GM19452 (cell line): ENCODE measurements around the gene LAMTOR2.
"Not testable (repeated sequence)": the region's sequence is repeated elsewhere in the genome, so short reads cannot be mapped to it uniquely, and the experiment has no call there.

Experiments used
- ATAC-seq: cut with Tn5 transposase; IDR thresholded peaks from one replicate; pipeline ENCODE4 v1.9.1; 2021; ENCODE audit not compliant: unreplicated experiment

The LAMTOR2 gene

DNA sequence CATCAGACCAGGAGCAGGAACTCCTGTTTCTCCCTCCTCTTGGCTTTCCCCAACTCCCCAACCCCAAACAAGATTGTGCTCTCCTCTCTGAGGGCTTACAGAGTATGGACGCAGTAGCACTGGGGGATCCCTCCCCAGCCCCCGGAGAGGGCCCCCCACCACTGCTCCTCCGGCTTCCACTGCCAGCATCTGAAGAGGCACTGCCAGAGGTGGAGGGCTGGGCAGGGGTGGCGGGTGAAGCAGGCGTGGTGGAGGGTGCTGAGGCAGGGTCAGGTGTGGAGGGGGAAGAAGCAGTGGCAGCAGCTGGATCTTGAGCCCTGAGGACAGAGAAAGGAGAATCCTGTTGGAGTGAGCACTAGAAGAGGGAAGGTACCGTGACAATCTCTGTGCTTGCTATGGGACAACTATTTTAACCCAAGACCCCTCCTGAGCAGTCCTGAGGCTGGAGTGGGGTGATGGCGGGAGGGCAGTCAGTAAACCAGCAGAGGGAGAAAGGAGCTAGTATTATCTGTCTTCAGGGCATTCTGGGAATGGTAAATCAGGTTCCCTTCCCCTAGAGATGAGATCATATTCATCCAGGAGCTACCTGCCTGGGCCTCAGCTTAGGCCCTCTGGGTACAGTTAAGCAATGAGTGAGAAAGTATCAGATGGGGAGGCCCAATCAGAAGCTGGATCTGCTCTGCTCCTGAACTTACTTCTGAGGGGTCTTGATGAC lies 3.4 kb upstream of the LAMTOR2 start:
- ATAC-seq: no peak

- no peak for ATAC-seq
Measured at GRCh38 chr1:156052862-156053767, 1.5 kb upstream of the LAMTOR2 start.

GRCh38 chr1:156053768-156054499 lies 648 bp upstream of the LAMTOR2 start, which contains the start of gene UBQLN4:
UBQLN4 (minus strand) TSS chr1:156053798; CDS start chr1:156053701, 97 bp downstream.
- ATAC-seq: peak; percentile 52

DNA sequence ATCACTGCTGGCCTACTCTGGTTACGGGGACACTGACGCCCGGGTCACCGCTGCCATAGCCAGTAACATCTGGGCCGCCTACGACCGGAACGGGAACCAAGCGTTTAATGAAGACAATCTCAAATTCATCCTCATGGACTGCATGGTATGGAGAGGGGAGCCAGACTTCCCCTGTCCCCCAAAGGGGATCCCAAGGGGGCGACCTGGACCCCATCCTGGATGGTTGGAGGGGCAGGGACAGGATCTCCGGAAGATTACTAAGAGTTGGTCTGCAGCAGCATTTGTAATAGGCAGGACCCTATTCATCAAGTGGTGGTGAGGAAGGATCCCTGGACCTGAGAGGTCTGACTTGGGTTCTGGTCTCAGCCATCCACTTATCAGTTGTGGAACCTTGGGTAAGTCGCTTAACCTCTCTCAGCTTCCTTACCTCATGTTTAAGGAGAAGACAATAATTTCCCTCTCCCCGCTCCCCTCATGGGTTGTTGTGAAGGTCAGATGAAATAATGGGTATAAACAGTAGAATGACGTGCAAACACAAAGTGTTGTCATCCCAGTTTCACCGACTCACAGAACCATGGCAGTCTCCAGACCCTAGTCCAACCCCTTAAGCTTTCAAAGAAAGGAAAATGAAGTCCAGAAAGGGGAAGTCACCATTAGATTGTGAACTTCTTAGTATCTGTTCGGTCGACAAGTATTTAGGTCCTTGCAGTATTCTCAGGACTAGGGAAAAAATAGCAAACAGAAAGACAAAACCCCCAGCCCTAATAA lies 883 bp downstream of the LAMTOR2 start:
- no peak for ATAC-seq

DNA sequence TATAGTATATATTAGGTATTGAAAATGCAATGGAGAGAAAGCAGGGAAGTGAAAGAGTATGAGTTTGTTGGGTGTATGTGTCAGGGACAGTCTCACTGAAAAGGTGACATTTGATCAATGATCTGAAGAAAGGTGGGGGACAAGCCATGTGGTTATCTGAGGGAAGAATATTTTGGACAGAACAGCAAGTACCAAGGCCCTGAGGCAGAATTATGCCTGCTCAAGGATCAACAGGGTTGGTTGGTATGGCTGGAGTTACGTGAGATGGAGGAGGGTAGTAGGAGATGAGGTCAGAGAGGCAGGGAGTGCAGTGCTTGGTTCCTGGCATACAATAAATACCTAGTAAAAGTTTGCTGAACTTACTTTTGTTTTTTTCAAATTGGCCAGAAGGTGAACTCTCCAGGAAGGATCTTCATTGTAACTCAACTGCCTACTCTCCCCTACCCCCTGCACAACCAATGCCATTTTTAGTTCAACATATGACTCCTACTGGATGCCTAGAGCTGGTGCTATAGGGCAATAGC lies 1.8 kb downstream of the LAMTOR2 start:
- ATAC-seq: no peak

GRCh38 chr1:156060937-156061636 lies 6.5 kb downstream of the LAMTOR2 start, which contains the start of gene RAB25:
RAB25 (plus strand) TSS chr1:156061160; CDS start chr1:156061401, 241 bp downstream.
- no peak for ATAC-seq

- no peak for ATAC-seq
Measured at GRCh38 chr1:156062189-156062588, 7.6 kb downstream of the LAMTOR2 start.

- no peak for ATAC-seq
Measured at GRCh38 chr1:156063997-156064285, 9.4 kb downstream of the LAMTOR2 start.

DNA sequence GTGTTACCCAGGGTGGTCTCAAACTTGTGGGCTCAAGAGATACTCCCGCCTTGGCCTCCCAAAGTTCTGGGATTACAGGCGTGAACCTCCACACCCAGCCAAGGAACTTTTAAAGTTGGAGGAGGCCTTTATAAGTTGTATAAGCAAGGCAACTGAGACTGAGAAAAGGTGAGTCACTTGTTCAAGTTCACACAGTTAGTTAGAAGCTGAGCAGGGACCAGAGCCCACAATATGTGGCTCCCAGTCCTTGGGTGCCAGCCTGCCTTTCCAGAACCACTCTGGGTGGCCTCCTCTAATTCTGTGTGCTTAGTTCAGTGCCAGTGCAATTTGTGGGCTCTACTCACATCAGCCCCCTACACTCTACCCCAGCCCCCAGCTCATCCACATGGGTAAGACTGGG lies 10.0 kb downstream of the LAMTOR2 start:
- no peak for ATAC-seq

DNA sequence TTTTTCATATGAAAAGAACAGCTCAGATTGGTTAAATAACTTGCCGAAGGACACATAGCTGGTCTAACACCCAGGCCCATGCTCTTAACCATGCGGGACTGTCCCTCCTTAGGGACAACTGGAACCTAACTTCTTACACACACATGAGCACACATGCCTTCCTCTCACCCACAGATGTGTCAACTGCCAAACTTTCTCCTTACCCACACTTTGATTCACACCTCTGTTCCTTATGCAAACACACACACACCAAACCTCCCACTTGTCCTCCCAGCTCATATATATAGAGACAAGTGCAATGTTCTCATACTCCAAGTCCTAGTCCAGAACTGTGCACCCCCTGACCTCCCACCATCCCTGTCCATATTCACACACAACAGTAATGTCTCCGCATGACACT lies 10.6 kb downstream of the LAMTOR2 start:
- ATAC-seq: peak; percentile 52

DNA sequence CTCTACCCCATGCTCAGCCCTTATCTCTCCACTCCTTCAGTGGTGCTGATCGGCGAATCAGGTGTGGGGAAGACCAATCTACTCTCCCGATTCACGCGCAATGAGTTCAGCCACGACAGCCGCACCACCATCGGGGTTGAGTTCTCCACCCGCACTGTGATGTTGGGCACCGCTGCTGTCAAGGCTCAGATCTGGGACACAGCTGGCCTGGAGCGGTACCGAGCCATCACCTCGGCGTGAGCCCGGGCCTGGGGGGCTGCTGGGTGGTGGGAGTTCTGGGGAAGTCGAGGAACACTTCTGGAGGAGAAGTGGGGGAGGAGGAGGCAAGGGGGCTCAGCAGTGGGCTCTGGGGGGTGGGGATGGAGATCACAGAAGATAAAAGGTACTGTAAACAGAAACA lies 11.3 kb downstream of the LAMTOR2 start:
- ATAC-seq: no peak

DNA sequence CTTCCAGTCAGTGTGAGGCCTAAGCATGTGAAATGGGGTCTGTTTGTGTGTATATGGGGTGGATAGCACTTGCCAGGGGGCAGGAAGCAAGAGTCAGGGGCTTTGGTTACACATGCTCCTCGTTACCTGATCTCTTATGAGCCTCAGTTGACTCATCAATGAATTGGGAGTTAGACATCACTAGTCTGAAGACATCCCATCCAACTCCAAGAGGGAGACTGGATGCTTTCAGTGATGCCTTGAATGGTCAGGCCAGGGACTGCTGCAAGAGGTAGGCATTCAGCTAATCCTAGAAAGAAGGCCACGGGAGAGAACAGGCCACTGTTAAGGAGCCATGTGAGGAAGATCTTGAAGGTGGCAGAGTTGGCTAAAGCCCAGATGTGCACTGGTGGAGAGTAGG lies 12.7 kb downstream of the LAMTOR2 start:
- no peak for ATAC-seq

DNA sequence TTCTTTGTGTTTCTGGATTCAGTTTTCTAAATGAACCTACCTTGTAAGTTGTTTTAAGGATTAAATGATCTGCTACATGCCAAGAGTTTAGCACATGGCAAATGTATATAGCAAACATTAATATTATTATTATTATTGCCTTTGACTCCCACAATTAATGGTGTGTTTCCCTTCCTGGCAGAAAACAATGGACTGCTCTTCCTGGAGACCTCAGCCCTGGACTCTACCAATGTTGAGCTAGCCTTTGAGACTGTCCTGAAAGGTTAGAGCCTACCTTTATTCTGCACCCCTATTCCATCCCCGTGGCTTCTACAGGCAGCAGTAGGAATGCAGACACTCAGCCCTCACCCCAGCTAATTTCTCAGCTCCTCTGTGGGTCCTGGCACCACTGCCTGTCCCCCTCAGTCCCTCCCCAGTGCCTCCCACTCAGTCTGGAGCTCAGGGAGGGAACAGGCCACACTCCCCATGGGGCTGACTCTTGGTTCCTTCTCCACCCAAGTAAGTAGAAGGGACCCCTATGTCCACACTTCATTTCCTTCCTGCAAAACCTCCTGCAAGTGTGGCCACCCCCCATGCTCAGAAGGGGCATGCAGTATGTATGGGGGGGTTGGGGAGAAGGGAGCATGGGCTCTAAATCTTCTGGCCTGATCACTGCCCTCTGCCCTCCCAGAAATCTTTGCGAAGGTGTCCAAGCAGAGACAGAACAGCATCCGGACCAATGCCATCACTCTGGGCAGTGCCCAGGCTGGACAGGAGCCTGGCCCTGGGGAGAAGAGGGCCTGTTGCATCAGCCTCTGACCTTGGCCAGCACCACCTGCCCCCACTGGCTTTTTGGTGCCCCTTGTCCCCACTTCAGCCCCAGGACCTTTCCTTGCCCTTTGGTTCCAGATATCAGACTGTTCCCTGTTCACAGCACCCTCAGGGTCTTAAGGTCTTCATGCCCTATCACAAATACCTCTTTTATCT lies 15.2 kb downstream of the LAMTOR2 start:
- no peak for ATAC-seq

DNA sequence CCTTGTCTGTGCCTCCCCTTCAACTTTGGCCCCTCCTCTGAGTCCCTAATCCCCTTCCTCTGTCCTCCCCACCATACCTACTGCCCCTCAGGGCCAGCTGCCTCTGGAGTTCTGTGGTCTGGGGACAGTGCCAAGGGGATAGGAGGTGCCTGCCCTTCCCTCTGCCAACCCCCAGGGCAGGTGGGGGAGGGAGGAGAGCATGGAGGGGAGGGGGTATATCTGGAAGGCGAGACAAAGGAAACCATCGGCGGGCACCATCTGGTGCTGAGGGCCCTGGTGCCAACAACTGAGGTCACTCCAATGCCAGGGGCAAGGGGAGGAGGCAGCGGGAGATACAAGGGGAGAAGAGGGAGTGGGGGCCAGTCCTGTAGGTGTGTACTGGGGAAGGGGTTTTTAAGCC lies 16.0 kb downstream of the LAMTOR2 start:
- ATAC-seq: no peak

DNA sequence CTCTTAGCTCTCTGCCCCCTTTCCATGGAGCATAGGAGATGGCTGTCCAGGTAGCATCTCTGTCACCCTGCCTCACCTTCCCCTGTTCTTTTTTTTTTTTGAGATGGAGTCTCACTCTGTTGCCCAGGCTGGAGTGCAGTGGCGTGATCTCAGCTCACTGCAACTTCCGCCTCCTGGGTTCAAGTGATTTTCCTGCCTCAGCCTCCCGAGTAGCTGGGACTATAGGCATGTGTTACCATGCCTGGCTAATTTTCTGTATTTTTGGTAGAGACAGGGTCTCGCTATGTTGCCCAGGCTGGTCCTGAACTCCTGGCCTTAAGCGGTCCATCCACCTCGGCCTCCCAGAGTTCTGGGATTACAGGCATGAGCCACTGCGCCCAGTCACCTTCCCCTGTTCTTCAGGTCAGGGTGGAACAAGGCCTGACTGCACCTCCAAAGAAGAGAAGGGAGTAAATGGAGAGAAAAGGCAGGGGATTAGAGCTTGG lies 16.8 kb downstream of the LAMTOR2 start:
- ATAC-seq: not testable (repeated sequence)

DNA sequence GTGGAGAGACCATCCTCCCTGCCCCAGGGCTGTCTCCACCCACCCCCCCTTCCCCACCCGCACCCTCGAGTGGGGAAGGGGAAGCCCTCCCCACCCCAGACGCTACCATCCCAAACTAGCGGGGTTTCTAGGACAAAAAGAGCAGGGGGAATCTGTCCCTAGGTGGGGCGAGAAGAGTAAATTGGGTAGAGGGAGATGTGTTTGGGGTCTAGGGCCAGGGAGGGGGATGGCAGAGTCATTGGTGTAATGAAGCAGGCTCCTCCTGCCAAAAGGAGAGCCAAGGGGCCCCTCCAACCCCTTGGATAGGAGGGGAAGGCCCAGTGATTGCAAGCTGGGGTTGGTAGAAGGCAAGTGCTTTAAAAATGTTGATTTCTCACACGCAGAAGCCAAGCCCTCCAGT lies 17.7 kb downstream of the LAMTOR2 start:
- ATAC-seq: no peak

- ATAC-seq: no peak
Measured at GRCh38 chr1:156073110-156073687, 18.6 kb downstream of the LAMTOR2 start.

GRCh38 chr1:156073740-156074139 lies 19.2 kb downstream of the LAMTOR2 start:
- ATAC-seq: no peak
